Uterus (tissue), 4 donors: Measurements from ENCODE around the gene ERVW-1. TPM values are rescaled to one million over a fixed set of nuclear protein-coding genes. Genes with fewer than 3 reads are reported as not detected.
"Not testable (repeated sequence)": the region's sequence is repeated elsewhere in the genome, so short reads cannot be mapped to it uniquely, and the experiment has no call there.

Source experiments
- DNase-seq, 2 donors: peaks; one replicate each; pipeline ENCODE4 v3.0.0-alpha.2; 2019 to 2020
- H3K27ac ChIP-seq, 2 donors: fragments of 200-600 bp; sonication (generic); 1 replicate in 1 of 2; 2 replicates in 1 of 2; pipeline ENCODE4 v1.5.1; 2016 to 2018
- H3K27me3 ChIP-seq, 2 donors: fragments of 200-600 bp; sonication (generic); one replicate each; pipeline ENCODE4 v1.5.1; 2018 to 2019; ENCODE audit warnings: control low read depth in 1 of 2
- H3K36me3 ChIP-seq, 2 donors: fragments of 200-600 bp; sonication (generic); one replicate each; pipeline ENCODE4 v1.5.1; 2019; ENCODE audit warnings: control low read depth in 1 of 2
- H3K4me1 ChIP-seq, 2 donors: fragments of 200-600 bp; sonication (generic); one replicate each; pipeline ENCODE4 v1.5.1; 2018 to 2019; ENCODE audit warnings: control low read depth in 1 of 2
- H3K4me3 ChIP-seq, 2 donors: fragments of 200-600 bp; sonication (generic); 1 replicate in 1 of 2; 2 replicates in 1 of 2; pipeline ENCODE4 v1.5.1; 2018 to 2019; ENCODE audit warnings: mild to moderate bottlenecking in 1 of 2
- H3K9me3 ChIP-seq, 2 donors: fragments of 200-600 bp; sonication (generic); one replicate each; pipeline ENCODE4 v1.5.1; 2019; ENCODE audit warnings: control low read depth in 1 of 2
- POLR2A ChIP-seq, 2 donors: fragments of 450-650 bp; IDR thresholded peaks; one replicate each; pipeline ENCODE4 v1.6.1; 2016; ENCODE audit warnings: antibody characterized with exemption in 2 of 2, mild to moderate bottlenecking in 1 of 2, moderate library complexity in 1 of 2
- intact Hi-C: fragments of 100-400 bp; cut with DNase I; formaldehyde crosslinking; loops from one replicate; pipeline ENCODE4 v1.15.1; 2023; ENCODE audit warnings: low total_unique reads
- total RNA-seq, 4 donors: library from RNA; depleted of rRNA in 3 of 4; stranded (reverse); fragments of >200 nt in 3 of 4; gene quantifications; one replicate each; pipeline versions ENCODE4 v1.1.0 to v1.2.4, GENCODE V29; 2014 to 2023
- TF ChIP-seq, protein P1 (sequence below), 4 experiments: fragments of 200-600 bp in 2 of 4; fragments of 450-650 bp in 2 of 4; sonication (generic) in 2 of 4; IDR thresholded peaks; one replicate each; pipeline ENCODE4 v1.5.1; 2016 to 2019; ENCODE audit warnings: antibody characterized with exemption in 4 of 4, mild to moderate bottlenecking in 2 of 4, moderate library complexity in 1 of 4
- donor health status: DM: yes; HTN: yes; CAD: no.

ERVW-1 gene
- total RNA-seq, 4 donors from 2014 or later: not detected

DNA sequence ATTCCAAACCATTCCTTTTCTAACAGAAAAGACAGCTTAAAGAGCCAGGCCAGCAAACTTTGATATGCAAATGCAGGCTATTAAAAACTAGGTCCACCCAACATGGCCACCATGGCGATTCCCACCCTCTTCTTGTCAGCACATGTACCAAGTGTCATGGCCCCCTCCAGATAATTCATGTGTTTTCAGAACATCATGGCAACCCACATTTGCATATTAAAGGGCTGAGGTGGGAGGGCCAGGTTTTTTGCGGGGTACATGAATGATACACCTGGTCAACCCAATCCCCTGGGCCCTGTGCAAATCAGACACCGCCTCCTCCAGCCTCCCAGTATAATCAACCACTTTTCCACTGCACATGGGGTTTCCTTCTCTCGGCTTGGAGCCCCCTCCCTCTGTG is 965 bp upstream of the ERVW-1 start:
- intact Hi-C loops: no loop called here
- H3K4me3 ChIP-seq: no peak overlapping the region
- no peak overlapping the region for H3K27ac ChIP-seq
- no peaks in the 10 kb centered on the region for H3K27me3 ChIP-seq
- TF ChIP-seq POLR2A (IDR thresholded peaks at IDR 0.05): no peak
- TF ChIP-seq, protein P1, sequence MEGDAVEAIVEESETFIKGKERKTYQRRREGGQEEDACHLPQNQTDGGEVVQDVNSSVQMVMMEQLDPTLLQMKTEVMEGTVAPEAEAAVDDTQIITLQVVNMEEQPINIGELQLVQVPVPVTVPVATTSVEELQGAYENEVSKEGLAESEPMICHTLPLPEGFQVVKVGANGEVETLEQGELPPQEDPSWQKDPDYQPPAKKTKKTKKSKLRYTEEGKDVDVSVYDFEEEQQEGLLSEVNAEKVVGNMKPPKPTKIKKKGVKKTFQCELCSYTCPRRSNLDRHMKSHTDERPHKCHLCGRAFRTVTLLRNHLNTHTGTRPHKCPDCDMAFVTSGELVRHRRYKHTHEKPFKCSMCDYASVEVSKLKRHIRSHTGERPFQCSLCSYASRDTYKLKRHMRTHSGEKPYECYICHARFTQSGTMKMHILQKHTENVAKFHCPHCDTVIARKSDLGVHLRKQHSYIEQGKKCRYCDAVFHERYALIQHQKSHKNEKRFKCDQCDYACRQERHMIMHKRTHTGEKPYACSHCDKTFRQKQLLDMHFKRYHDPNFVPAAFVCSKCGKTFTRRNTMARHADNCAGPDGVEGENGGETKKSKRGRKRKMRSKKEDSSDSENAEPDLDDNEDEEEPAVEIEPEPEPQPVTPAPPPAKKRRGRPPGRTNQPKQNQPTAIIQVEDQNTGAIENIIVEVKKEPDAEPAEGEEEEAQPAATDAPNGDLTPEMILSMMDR (IDR thresholded peaks at IDR 0.05): no peak
- H3K9me3 ChIP-seq: no peaks in the 10 kb centered on the region
- no peaks in the 10 kb centered on the region for H3K4me1 ChIP-seq
- DNase-seq: no peak
- H3K36me3 ChIP-seq: no peaks in the 10 kb centered on the region

DNA sequence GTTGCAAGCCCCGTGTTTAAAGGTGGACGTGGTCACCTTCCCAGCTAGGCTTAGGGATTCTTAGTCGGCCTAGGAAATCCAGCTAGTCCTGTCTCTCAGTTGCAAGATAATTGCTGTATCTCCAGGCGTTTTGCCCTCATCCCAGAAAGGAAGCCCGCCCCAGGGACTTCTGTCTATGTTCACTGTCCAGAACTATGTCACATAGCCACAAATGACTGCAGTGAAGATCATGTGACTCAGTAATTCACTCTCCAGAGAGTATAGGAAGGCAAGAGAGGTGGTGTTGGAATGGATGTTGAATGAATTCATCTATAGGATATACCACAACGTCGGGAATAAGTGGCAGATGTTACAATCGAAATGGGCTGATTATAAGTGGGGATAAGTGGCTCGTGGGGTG is 349 bp upstream of the ERVW-1 start:
- no peak overlapping the region for H3K4me3 ChIP-seq
- no peaks in the 10 kb centered on the region for H3K9me3 ChIP-seq
- H3K27me3 ChIP-seq: no peaks in the 10 kb centered on the region
- TF ChIP-seq, protein P1 (IDR thresholded peaks at IDR 0.05): no peak
- TF ChIP-seq POLR2A (IDR thresholded peaks at IDR 0.05): no peak
- intact Hi-C loops: no loop called here
- H3K4me1 ChIP-seq: no peaks in the 10 kb centered on the region
- H3K27ac ChIP-seq: no peak overlapping the region
- DNase-seq: no peak
- H3K36me3 ChIP-seq: no peaks in the 10 kb centered on the region

DNA sequence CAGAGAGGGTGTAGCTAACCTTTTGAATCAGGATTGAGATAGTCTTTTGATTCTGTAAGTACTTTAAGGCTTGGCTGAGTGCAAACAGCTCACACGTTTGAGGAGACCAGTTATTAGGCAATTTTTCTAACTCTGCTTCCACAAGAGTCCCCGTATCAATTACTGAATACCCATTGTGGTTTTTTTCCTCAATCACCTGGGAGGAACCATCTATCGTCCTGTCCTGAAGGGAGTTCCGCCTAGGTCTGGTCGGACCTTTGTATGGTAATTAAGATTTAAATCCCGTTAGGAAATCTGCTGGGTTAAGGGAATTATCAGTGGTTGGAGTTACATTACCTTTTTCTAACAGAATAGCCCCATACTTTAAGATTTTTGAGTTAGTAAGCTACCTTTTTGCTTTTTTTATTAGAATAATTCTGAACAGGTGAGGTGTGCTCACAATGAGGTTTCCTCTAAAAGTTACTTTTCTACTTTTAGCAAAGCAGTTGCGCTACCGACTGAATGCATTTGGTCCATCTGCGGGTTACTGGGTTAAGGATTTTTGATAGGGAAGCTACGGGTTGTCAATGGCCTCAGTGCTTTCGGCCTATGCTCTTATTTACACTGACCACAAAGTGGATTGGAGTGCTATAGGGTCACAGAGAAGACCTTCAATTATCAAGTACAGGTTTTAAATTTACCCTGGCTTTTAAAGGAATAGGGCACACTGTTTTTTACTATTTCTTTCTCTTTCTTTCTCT is 1.7 kb downstream of the ERVW-1 start:
- H3K9me3 ChIP-seq, H3K27ac ChIP-seq, H3K27me3 ChIP-seq, H3K36me3 ChIP-seq, intact Hi-C loops, H3K4me3 ChIP-seq, H3K4me1 ChIP-seq, DNase-seq: not testable (repeated sequence)

DNA sequence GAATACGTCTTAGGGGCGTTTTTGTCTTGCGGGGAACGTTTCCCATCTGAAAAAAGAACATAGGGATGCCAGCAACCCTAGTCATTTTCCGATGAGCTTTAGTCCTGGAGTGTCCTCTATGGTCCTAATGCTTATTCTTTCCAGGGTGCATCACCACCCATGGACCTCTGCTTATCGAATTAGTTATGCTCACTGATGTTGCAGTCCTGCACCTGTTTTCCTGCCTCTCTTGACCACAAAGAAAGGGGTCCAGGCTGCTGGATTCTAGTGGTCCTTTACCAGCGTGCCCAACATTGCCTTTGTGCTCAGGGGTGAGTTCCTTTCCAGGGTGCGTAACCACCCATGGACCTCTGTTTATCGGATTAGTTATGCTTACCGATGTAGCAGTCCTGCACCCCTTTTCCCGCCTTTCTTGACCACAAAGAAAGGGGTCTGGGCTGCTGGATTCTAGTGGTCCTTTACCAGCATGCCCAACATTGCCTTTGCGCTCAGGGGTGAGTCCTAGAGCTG is 2.4 kb downstream of the ERVW-1 start:
- intact Hi-C loops, H3K36me3 ChIP-seq, H3K9me3 ChIP-seq: not testable (repeated sequence)

DNA sequence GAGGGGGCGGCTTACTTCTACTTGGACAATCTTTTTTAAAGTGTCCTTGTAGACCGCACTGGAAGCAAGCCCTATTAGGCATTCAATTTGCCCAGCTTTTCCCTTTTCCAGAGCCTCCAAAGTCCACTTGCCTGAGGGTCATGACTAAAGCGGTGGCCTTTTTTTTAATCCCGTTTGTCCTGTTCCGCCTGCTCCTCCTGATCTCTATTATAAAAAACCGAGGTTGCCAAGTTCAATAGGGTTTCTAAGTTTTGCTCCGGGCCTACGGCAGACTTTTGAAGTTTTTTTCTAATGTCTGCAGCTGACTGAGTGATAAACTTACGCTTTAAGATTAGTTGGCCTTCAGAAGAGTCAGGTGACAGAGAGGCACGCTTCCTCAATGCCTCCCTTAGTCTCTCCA is 3.8 kb downstream of the ERVW-1 start:
- intact Hi-C loops, H3K27me3 ChIP-seq, H3K4me1 ChIP-seq, H3K9me3 ChIP-seq, H3K27ac ChIP-seq, H3K4me3 ChIP-seq, DNase-seq, H3K36me3 ChIP-seq: not testable (repeated sequence)

More for the DNA sequence above, 2.4 kb downstream of the ERVW-1 start:
- not testable (repeated sequence) for H3K4me1 ChIP-seq, H3K27me3 ChIP-seq, H3K4me3 ChIP-seq, DNase-seq, H3K27ac ChIP-seq

DNA sequence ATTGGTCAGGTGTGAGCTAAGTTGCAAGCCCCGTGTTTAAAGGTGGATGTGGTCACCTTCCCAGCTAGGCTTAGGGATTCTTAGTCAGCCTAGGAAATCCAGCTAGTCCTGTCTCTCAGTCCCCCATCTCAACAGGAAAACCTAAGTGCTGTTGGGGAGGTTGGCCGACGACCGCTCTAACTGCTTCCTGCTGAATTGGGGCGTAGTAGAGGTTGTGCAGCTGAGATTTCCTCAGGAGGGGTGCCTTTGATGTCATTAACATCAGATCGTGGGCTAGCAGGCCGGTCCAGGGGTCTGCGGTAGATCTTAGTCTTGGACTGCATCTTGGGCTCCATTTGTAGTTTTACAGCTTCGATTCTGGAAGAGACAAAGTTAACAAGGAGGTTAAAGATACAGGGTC is 9.2 kb downstream of the ERVW-1 start:
- H3K4me1 ChIP-seq, intact Hi-C loops, DNase-seq, H3K27me3 ChIP-seq, H3K36me3 ChIP-seq, H3K9me3 ChIP-seq, H3K27ac ChIP-seq, H3K4me3 ChIP-seq: not testable (repeated sequence)

DNA sequence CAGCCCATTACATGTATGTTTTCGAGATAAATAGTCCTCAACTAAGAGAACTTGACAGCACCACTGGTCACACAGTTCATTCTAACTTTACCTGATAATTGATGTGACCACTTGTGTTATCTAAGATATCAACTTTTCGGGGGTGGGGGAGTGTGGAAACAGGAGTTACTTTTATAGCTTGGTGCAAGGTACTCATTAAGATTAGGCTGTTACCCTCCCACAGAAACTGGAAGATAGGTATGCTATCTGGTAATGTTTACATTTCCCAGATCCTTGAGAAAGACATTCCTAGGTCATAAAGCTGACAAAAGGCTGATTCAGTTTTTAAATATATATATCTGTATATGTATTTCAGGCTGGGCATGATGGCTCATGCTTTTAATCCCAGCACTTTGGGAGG is 11.1 kb downstream of the ERVW-1 start:
- intact Hi-C loops: no loop called here
- no peak for DNase-seq
- no peaks in the 10 kb centered on the region for H3K27me3 ChIP-seq
- no peak overlapping the region for H3K4me3 ChIP-seq
- no peak overlapping the region for H3K27ac ChIP-seq
- no peaks in the 10 kb centered on the region for H3K9me3 ChIP-seq
- TF ChIP-seq, protein P1 (IDR thresholded peaks at IDR 0.05): no peak
- TF ChIP-seq POLR2A (IDR thresholded peaks at IDR 0.05): no peak
- H3K4me1 ChIP-seq: no peaks in the 10 kb centered on the region
- H3K36me3 ChIP-seq: no peaks in the 10 kb centered on the region
